HCT116 (cell line): ENCODE results near the gene WSB1. TPM values are rescaled to one million over a fixed set of nuclear protein-coding genes. Genes with fewer than 3 reads are reported as not detected.

Experiments used
- ATAC-seq: fragments of 200-7000 bp; cut with Tn5 transposase; 2 replicates; pipeline ENCODE4 v1.9.1; 2020; ENCODE audit warnings: mild to moderate bottlenecking, moderate library complexity
- BruUV-seq: library from RNA; stranded (reverse); fragments of 400-500 nt; replicated peaks from 2 replicates; lab custom pipeline; 2021; lab: Mats Ljungman, UMichigan
- CTCF ChIA-PET: fragments of 300-600 bp; sonication (Branson Sonifier 250); formaldehyde crosslinking; loops from one replicate; lab custom pipeline; 2021; ENCODE audit warnings: antibody characterized with exemption; lab: Charles Lee
- POLR2A ChIA-PET: fragments of 300-600, 350-600 bp; sonication (Branson Sonifier 250); formaldehyde crosslinking; loops from one replicate; lab custom pipeline; 2021; ENCODE audit warnings: antibody characterized with exemption; lab: Charles Lee
- RAD21 ChIA-PET, 2 experiments: fragments of 300-600 bp; sonication (Branson Sonifier 250); formaldehyde crosslinking; loops; one replicate each; lab custom pipeline; 2023; ENCODE audit warnings: low total read pairs in 2 of 2; ENCODE audit not compliant: uncharacterized antibody in 2 of 2, unreplicated experiment in 2 of 2, low non-redundant PET in 1 of 2; lab: Charles Lee
- DNase-seq: peaks from one replicate; pipeline ENCODE4 v3.0.0-alpha.2; 2010; ENCODE audit warnings: low read depth, low spot score
- H2AFZ ChIP-seq: fragments of 200-600 bp; shearing (Covaris generic), sonication (generic); 2 replicates; pipeline ENCODE4 v1.6.1; 2017; ENCODE audit warnings: low read depth, mixed run types, mixed read lengths, antibody characterized with exemption, low read length; ENCODE audit not compliant: poor library complexity, severe bottlenecking
- H3K27ac ChIP-seq: 2 replicates; pipeline ENCODE4 v1.5.1; 2012; ENCODE audit warnings: low read depth, low read length
- H3K27me3 ChIP-seq: fragments of 200-600 bp; sonication (generic); 2 replicates; pipeline ENCODE4 v1.6.1; 2016; ENCODE audit warnings: mixed run types, low read length, mixed read lengths; ENCODE audit not compliant: insufficient read depth
- H3K36me3 ChIP-seq, 2 experiments: fragments of 200-500 bp in 1 of 2; fragments of 200-600 bp in 1 of 2; sonication (Bioruptor generic) in 1 of 2; sonication (generic) in 1 of 2; 2 replicates each; pipeline versions ENCODE4 v1.5.1 to v1.6.1; 2014 to 2016; ENCODE audit warnings: low read length in 2 of 2, inconsistent platforms in 1 of 2, mixed read lengths in 1 of 2, mixed run types in 1 of 2; ENCODE audit not compliant: insufficient read depth in 2 of 2, control insufficient read depth in 1 of 2
- H3K4me1 ChIP-seq, 2 experiments: fragments of 200-600 bp in 1 of 2; sonication (generic) in 1 of 2; 2 replicates each; pipeline versions ENCODE4 v1.5.1 to v1.6.1; 2012 to 2017; ENCODE audit warnings: low read length in 2 of 2, inconsistent platforms in 1 of 2, mild to moderate bottlenecking in 1 of 2, mixed read lengths in 1 of 2, mixed run types in 1 of 2, moderate library complexity in 1 of 2; ENCODE audit not compliant: insufficient read depth in 2 of 2, control insufficient read depth in 1 of 2
- H3K4me2 ChIP-seq: fragments of 200-600 bp; sonication (generic); 2 replicates; pipeline ENCODE4 v1.6.1; 2017; ENCODE audit warnings: mixed run types, low read length, mixed read lengths
- H3K4me3 ChIP-seq, 2 experiments: fragments of 200-600 bp in 1 of 2; sonication (generic) in 1 of 2; replicated peaks in 1 of 2; 2 replicates each; pipeline ENCODE4 v1.5.1; 2011 to 2016; ENCODE audit warnings: low read length in 2 of 2, control low read depth in 1 of 2, low read depth in 1 of 2, mild to moderate bottlenecking in 1 of 2, mixed read lengths in 1 of 2, mixed run types in 1 of 2
- H3K79me2 ChIP-seq: fragments of 200-600 bp; sonication (generic); 2 replicates; pipeline ENCODE4 v1.6.1; 2017; ENCODE audit warnings: mild to moderate bottlenecking, mixed run types, low read length, moderate library complexity, mixed read lengths; ENCODE audit not compliant: insufficient read depth
- H3K9ac ChIP-seq: fragments of 200-600 bp; sonication (generic); 2 replicates; pipeline ENCODE4 v1.6.1; 2016; ENCODE audit warnings: low read length, mixed read lengths
- H3K9me2 ChIP-seq: fragments of 200-600 bp; sonication (generic), shearing (Covaris generic); 2 replicates; pipeline ENCODE4 v1.6.1; 2017; ENCODE audit warnings: mixed run types, mild to moderate bottlenecking, moderate library complexity; ENCODE audit not compliant: insufficient read depth
- H3K9me3 ChIP-seq, 2 experiments: fragments of 200-500 bp in 1 of 2; fragments of 200-600 bp in 1 of 2; sonication (Bioruptor generic) in 1 of 2; sonication (generic) in 1 of 2; 2 replicates each; pipeline ENCODE4 v1.6.1; 2014 to 2017; ENCODE audit warnings: low read length in 2 of 2, mixed read lengths in 2 of 2, inconsistent platforms in 1 of 2, low read depth in 1 of 2, mild to moderate bottlenecking in 1 of 2, mixed run types in 1 of 2, moderate library complexity in 1 of 2; ENCODE audit not compliant: control insufficient read depth in 1 of 2, insufficient read depth in 1 of 2
- H4K20me1 ChIP-seq: fragments of 200-600 bp; sonication (generic), shearing (Covaris generic); 2 replicates; pipeline ENCODE4 v1.6.1; 2017; ENCODE audit warnings: mixed run types, mild to moderate bottlenecking, moderate library complexity; ENCODE audit not compliant: insufficient read depth
- ATF3 ChIP-seq: IDR thresholded peaks from 2 replicates; pipeline ENCODE4 v1.6.1; 2012
- CEBPB ChIP-seq: IDR thresholded peaks from 2 replicates; pipeline ENCODE4 v1.6.1; 2012; ENCODE audit warnings: low read depth
- CTCF ChIP-seq, 3 experiments: fragments of 200-600 bp in 1 of 3; sonication (generic) in 1 of 3; IDR thresholded peaks in 2 of 3; conservative IDR thresholded peaks in 1 of 3; 2 replicates each; pipeline ENCODE4 v1.5.1; 2012 to 2017; ENCODE audit warnings: low read depth in 2 of 3, low read length in 2 of 3, antibody characterized with exemption in 1 of 3, borderline replicate concordance in 1 of 3, control low read depth in 1 of 3, mild to moderate bottlenecking in 1 of 3, mixed read lengths in 1 of 3, mixed run types in 1 of 3, moderate library complexity in 1 of 3; ENCODE audit not compliant: insufficient read depth in 1 of 3
- EGR1 ChIP-seq: IDR thresholded peaks from 2 replicates; pipeline ENCODE4 v1.6.1; 2012; ENCODE audit warnings: low read depth
- EZH2 ChIP-seq: fragments of 200-600 bp; sonication (generic); IDR thresholded peaks from 2 replicates; pipeline ENCODE4 v1.6.1; 2017; ENCODE audit warnings: antibody characterized with exemption, mixed run types
- JUND ChIP-seq: IDR thresholded peaks from 2 replicates; pipeline ENCODE4 v1.6.1; 2012
- POLR2A ChIP-seq: IDR thresholded peaks from 2 replicates; pipeline ENCODE4 v1.7.0; 2011; ENCODE audit warnings: borderline replicate concordance; ENCODE audit not compliant: insufficient read depth, insufficient read length; ENCODE audit errors: extremely low read depth
- POLR2AphosphoS5 ChIP-seq: IDR thresholded peaks from 2 replicates; pipeline ENCODE4 v1.6.1; 2011; ENCODE audit warnings: mild to moderate bottlenecking, low read depth, low read length, moderate library complexity
- SIN3A ChIP-seq: IDR thresholded peaks from 2 replicates; pipeline ENCODE4 v1.6.1; 2012; ENCODE audit warnings: low read depth
- SP1 ChIP-seq: IDR thresholded peaks from 2 replicates; pipeline ENCODE4 v1.6.1; 2012; ENCODE audit warnings: low read depth
- TCF7L2 ChIP-seq: IDR thresholded peaks from 2 replicates; pipeline ENCODE4 v1.7.0; 2011; ENCODE audit warnings: borderline replicate concordance, inconsistent platforms; ENCODE audit not compliant: insufficient read depth, insufficient read length; ENCODE audit errors: extremely low read depth
- YY1 ChIP-seq: IDR thresholded peaks from 2 replicates; pipeline ENCODE4 v1.6.1; 2011; ENCODE audit warnings: low read length, low read depth, moderate library complexity, mild to moderate bottlenecking; ENCODE audit not compliant: insufficient replicate concordance; ENCODE audit errors: extremely low read depth
- ZBTB33 ChIP-seq: IDR thresholded peaks from 2 replicates; pipeline ENCODE4 v1.6.1; 2011; ENCODE audit warnings: mild to moderate bottlenecking, low read length, moderate library complexity; ENCODE audit not compliant: insufficient replicate concordance; ENCODE audit errors: extremely low read depth
- ZFX ChIP-seq: fragments of 450-650 bp; IDR thresholded peaks from 2 replicates; pipeline ENCODE4 v1.6.1; 2017
- intact Hi-C: fragments of 100-400 bp; cut with micrococcal nuclease; formaldehyde crosslinking; loops from 2 replicates; pipeline ENCODE4 v1.10.0; 2022
- total RNA-seq: library from RNA; stranded (reverse); gene quantifications from one replicate; pipeline ENCODE4 v1.2.1, GENCODE V29; 2021; ENCODE audit not compliant: unreplicated experiment
- TF ChIP-seq, protein P1 (sequence below): IDR thresholded peaks from 2 replicates; pipeline ENCODE4 v1.6.1; 2012; ENCODE audit warnings: low read depth

WSB1 gene
- total RNA-seq, 1 experiment from 2014 or later: 88.0 TPM

DNA sequence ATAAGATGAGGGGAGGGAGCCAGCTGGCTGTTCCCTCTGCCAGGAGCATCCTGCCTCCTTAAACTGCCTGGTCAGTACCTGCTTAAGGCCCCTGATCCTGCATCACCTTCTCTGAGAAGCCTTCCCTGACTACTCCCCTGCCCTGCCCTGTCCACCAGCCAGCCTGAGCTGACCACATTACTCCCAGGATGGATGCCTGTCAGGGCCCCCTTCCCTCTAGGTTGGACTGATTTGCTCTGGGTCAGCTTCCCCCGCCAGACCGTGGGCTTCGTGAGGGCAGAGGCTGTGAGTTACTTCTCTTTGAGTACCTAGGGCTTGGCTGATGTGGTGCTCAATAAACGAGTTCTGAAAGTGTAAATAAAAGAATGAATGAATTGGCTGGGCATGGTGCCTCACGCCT, 63.3 kb downstream of the WSB1 start (continued):
- no peak for TF ChIP-seq POLR2A
- TF ChIP-seq ZFX: no peak
- TF ChIP-seq YY1: no peak
- no peak for TF ChIP-seq CEBPB
- TF ChIP-seq EZH2: no peak
- no peak for TF ChIP-seq JUND
- no peak for TF ChIP-seq EGR1
- TF ChIP-seq SIN3A: no peak

GRCh38 chr17:27360507-27360906, 66.6 kb downstream of the WSB1 start:
- Histone ChIP-seq H4K20me1 (no peaks in the 10 kb centered on the region), H3K9me2 (no peaks in the 10 kb centered on the region), H3K36me3 (no peaks in the 10 kb centered on the region), H2AFZ (no peak overlapping the region), H3K4me1 (no peaks in the 10 kb centered on the region), H3K9me3 (no peaks in the 10 kb centered on the region), H3K27ac (no peak overlapping the region), H3K4me2 (no peak overlapping the region)
- intact Hi-C loops: no loop called here
- ChIA-PET RAD21 (no interaction called here), CTCF (interaction anchor here (1.7 to 1.9 kb wide), 2 partner anchors 11 to 239 kb away, joined by 6 read pairs; no protein-coding TSS in a partner anchor), POLR2A (no interaction called here)
- no peak for ATAC-seq
- TF ChIP-seq SP1 (no peak), ZFX (no peak), CTCF (IDR thresholded peaks at IDR 0.05 in 2 of 3, conservative IDR thresholded peaks at IDR 0.05 in 1 of 3; ENCODE audit: borderline replicate concordance in 1 of 3, insufficient read depth in 1 of 3, low read depth in 2 of 3, low read length in 2 of 3) (no peak), CEBPB (no peak), ATF3 (no peak), EGR1 (no peak), POLR2AphosphoS5 (no peak), TCF7L2 (no peak), ZBTB33 (no peak)
- TF ChIP-seq, protein P1, sequence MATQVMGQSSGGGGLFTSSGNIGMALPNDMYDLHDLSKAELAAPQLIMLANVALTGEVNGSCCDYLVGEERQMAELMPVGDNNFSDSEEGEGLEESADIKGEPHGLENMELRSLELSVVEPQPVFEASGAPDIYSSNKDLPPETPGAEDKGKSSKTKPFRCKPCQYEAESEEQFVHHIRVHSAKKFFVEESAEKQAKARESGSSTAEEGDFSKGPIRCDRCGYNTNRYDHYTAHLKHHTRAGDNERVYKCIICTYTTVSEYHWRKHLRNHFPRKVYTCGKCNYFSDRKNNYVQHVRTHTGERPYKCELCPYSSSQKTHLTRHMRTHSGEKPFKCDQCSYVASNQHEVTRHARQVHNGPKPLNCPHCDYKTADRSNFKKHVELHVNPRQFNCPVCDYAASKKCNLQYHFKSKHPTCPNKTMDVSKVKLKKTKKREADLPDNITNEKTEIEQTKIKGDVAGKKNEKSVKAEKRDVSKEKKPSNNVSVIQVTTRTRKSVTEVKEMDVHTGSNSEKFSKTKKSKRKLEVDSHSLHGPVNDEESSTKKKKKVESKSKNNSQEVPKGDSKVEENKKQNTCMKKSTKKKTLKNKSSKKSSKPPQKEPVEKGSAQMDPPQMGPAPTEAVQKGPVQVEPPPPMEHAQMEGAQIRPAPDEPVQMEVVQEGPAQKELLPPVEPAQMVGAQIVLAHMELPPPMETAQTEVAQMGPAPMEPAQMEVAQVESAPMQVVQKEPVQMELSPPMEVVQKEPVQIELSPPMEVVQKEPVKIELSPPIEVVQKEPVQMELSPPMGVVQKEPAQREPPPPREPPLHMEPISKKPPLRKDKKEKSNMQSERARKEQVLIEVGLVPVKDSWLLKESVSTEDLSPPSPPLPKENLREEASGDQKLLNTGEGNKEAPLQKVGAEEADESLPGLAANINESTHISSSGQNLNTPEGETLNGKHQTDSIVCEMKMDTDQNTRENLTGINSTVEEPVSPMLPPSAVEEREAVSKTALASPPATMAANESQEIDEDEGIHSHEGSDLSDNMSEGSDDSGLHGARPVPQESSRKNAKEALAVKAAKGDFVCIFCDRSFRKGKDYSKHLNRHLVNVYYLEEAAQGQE: no peak
- TF ChIP-seq, all 23 proteins: peak for 0
- Histone ChIP-seq H3K79me2 (no peaks in the 10 kb centered on the region), H3K27me3 (no peaks in the 10 kb centered on the region), H3K4me3 (no peak overlapping the region), H3K9ac (no peak overlapping the region)
- BruUV-seq: no TSS peak
- DNase-seq: no peak
